Trophoblast cell (in vitro differentiated cells and primary cell): ENCODE data around the gene AHNAK.
"Not testable (repeated sequence)": the region's sequence is repeated elsewhere in the genome, so short reads cannot be mapped to it uniquely, and the experiment has no call there.

Source experiments
- DNase-seq, 2 donors: peaks; one replicate each; pipeline ENCODE4 v3.0.0-alpha.2; 2016
- H2AFZ ChIP-seq: 2 replicates; pipeline ENCODE4 v1.6.1; 2013; ENCODE audit warnings: low read length, moderate library complexity, mild to moderate bottlenecking; ENCODE audit not compliant: insufficient read depth, poor library complexity
- H2AK5ac ChIP-seq: 2 replicates; pipeline ENCODE4 v1.6.1; 2013; ENCODE audit warnings: mild to moderate bottlenecking, low read length
- H2BK120ac ChIP-seq: 2 replicates; pipeline ENCODE4 v1.6.1; 2013; ENCODE audit warnings: low read length, mild to moderate bottlenecking, moderate library complexity; ENCODE audit not compliant: insufficient read depth, poor library complexity
- H2BK12ac ChIP-seq: 2 replicates; pipeline ENCODE4 v1.6.1; 2013; ENCODE audit warnings: mild to moderate bottlenecking, low read length, moderate library complexity
- H2BK5ac ChIP-seq: 2 replicates; pipeline ENCODE4 v1.6.1; 2013; ENCODE audit warnings: low read length, low read depth, moderate library complexity, mild to moderate bottlenecking; ENCODE audit not compliant: poor library complexity
- H3K14ac ChIP-seq: 2 replicates; pipeline ENCODE4 v1.6.1; 2013; ENCODE audit warnings: mild to moderate bottlenecking, low read length
- H3K18ac ChIP-seq: 2 replicates; pipeline ENCODE4 v1.6.1; 2013; ENCODE audit warnings: mild to moderate bottlenecking, low read length
- H3K23ac ChIP-seq: 2 replicates; pipeline ENCODE4 v1.6.1; 2013; ENCODE audit warnings: low read length
- H3K27ac ChIP-seq: 2 replicates; pipeline ENCODE4 v1.5.1; 2013; ENCODE audit warnings: low read depth, mild to moderate bottlenecking, inconsistent platforms, low read length, moderate library complexity
- H3K27me3 ChIP-seq: 2 replicates; pipeline ENCODE4 v1.6.1; 2013; ENCODE audit warnings: inconsistent platforms, mild to moderate bottlenecking, low read length, moderate library complexity; ENCODE audit not compliant: insufficient read depth
- H3K36me3 ChIP-seq, 2 experiments: 1 replicate in 1 of 2; 2 replicates in 1 of 2; pipeline ENCODE4 v1.6.1; 2013; ENCODE audit warnings: low read length in 2 of 2, mild to moderate bottlenecking in 2 of 2, moderate library complexity in 1 of 2; ENCODE audit not compliant: insufficient read depth in 2 of 2, control insufficient read depth in 1 of 2
- H3K4ac ChIP-seq: 2 replicates; pipeline ENCODE4 v1.6.1; 2013; ENCODE audit warnings: low read depth, mild to moderate bottlenecking, low read length, moderate library complexity
- H3K4me1 ChIP-seq, 2 experiments: 1 replicate in 1 of 2; 2 replicates in 1 of 2; pipeline ENCODE4 v1.6.1; 2013; ENCODE audit warnings: low read length in 2 of 2, mild to moderate bottlenecking in 2 of 2, moderate library complexity in 1 of 2; ENCODE audit not compliant: insufficient read depth in 2 of 2, control insufficient read depth in 1 of 2
- H3K4me2 ChIP-seq: 2 replicates; pipeline ENCODE4 v1.6.1; 2013; ENCODE audit warnings: inconsistent platforms, mild to moderate bottlenecking, low read length, moderate library complexity
- H3K4me3 ChIP-seq: 2 replicates; pipeline ENCODE4 v1.5.1; 2013; ENCODE audit warnings: mild to moderate bottlenecking, low read depth, low read length, inconsistent platforms
- H3K79me1 ChIP-seq: one replicate; pipeline ENCODE4 v1.6.1; 2013; ENCODE audit warnings: low read length
- H3K79me2 ChIP-seq: 2 replicates; pipeline ENCODE4 v1.6.1; 2013; ENCODE audit warnings: low read length, mild to moderate bottlenecking; ENCODE audit not compliant: control insufficient read depth, insufficient read depth, poor library complexity
- H3K9ac ChIP-seq: 2 replicates; pipeline ENCODE4 v1.6.1; 2013; ENCODE audit warnings: mild to moderate bottlenecking, low read length
- H3K9me3 ChIP-seq: 2 replicates; pipeline ENCODE4 v1.6.1; 2013; ENCODE audit warnings: low read depth, mild to moderate bottlenecking, control low read depth, inconsistent platforms, low read length; ENCODE audit not compliant: insufficient read depth
- H4K12ac ChIP-seq: 2 replicates; pipeline ENCODE4 v1.6.1; 2013; ENCODE audit warnings: low read depth, mild to moderate bottlenecking, low read length, moderate library complexity
- H4K8ac ChIP-seq: 2 replicates; pipeline ENCODE4 v1.6.1; 2013; ENCODE audit warnings: low read depth, mild to moderate bottlenecking, low read length, moderate library complexity
- H4K91ac ChIP-seq: one replicate; pipeline ENCODE4 v1.6.1; 2013; ENCODE audit warnings: low read depth, mild to moderate bottlenecking, low read length, moderate library complexity
- WGBS: extraction: QIAGEN DNeasy Blood & Tissue Kit; methylation state at CpG from one replicate; pipeline ENCODE4 v1.1.7; 2013; ENCODE audit warnings: missing lambda C conversion rate; ENCODE audit not compliant: insufficient read length, insufficient coverage; ENCODE audit errors: extremely low coverage; 5-methylcytosine and 5-hydroxymethylcytosine counted together

The AHNAK gene

DNA sequence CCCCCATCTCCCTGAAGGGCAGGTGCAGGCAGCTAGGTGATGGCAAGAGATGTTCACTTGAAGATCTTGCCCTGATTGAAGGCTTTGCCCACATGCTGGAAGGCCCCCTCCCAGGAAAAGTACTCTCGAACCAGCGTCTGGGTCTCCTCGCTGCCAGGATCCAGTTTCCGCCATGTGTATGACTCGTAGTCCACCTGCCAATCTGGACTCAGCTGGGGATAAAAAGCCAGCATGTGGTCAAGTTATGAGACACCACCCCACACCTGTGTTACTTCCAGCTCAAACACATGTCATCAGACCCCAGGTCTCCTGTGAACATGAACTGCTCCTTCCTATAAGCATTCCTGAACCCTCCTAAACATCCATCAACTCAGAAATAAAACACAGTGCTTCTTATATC lies 13.0 kb upstream of the AHNAK start:
- H3K4me3 ChIP-seq, H2AK5ac ChIP-seq, H2BK120ac ChIP-seq, H3K14ac ChIP-seq, H2BK12ac ChIP-seq, H2AFZ ChIP-seq, H3K9ac ChIP-seq, H4K12ac ChIP-seq, H3K23ac ChIP-seq, H3K79me2 ChIP-seq, H3K18ac ChIP-seq, H3K4ac ChIP-seq, H3K4me2 ChIP-seq, H2BK5ac ChIP-seq, H3K27me3 ChIP-seq, H3K9me3 ChIP-seq, DNase-seq, H3K27ac ChIP-seq, H4K8ac ChIP-seq: not testable (repeated sequence)
- peaks cover 33 to 35% of the 10 kb centered on the region in 2 experiments for H3K4me1 ChIP-seq
- peak overlapping the region; percentile 33 for H4K91ac ChIP-seq
- peaks cover 13% of the 10 kb centered on the region for H3K79me1 ChIP-seq
- peaks cover 28 to 46% of the 10 kb centered on the region in 2 experiments for H3K36me3 ChIP-seq
- WGBS: no CpG with 5 or more reads among the region's 5 CpGs

DNA sequence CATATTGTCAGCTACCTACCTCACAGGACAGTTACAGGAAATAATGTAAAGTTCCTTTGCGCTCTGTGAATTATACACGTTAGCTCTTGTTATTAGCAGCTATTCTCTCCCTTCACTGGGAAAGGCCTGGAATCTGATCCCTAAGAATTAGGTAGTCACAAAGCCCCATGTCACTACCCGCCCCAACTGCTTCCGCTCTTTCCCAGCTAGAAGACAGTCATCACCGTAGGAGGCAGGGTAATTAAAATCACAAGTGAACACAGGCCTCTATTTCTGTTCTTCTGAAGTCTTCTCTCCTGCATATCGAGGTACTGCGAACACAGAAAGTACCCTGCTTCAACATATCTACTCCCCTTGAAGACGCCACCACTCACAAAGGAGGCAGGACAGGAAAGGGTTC lies 12.6 kb upstream of the AHNAK start:
- H2AFZ ChIP-seq: no peak overlapping the region
- H4K91ac ChIP-seq: no peak overlapping the region
- H3K4me1 ChIP-seq: peaks cover 37 to 38% of the 10 kb centered on the region in 2 experiments
- no peak overlapping the region for H3K9ac ChIP-seq
- H2BK12ac ChIP-seq: no peak overlapping the region
- no peaks in the 10 kb centered on the region for H3K79me2 ChIP-seq
- no peak overlapping the region for H2BK5ac ChIP-seq
- H3K14ac ChIP-seq: no peak overlapping the region
- no peak overlapping the region for H4K12ac ChIP-seq
- peak overlapping the region; percentile 16 for H3K27ac ChIP-seq
- H3K27me3 ChIP-seq: no peaks in the 10 kb centered on the region
- WGBS: no CpG with 5 or more reads among the region's 8 CpGs
- H3K4me2 ChIP-seq: no peak overlapping the region
- H3K79me1 ChIP-seq: peaks cover 13% of the 10 kb centered on the region
- H3K23ac ChIP-seq: no peak overlapping the region
- H3K4ac ChIP-seq: no peak overlapping the region
- H3K36me3 ChIP-seq: peaks cover 28 to 44% of the 10 kb centered on the region in 2 experiments
- DNase-seq: no peak
- peak overlapping the region; percentile 14 for H2BK120ac ChIP-seq
- no peak overlapping the region for H2AK5ac ChIP-seq
- no peaks in the 10 kb centered on the region for H3K9me3 ChIP-seq
- no peak overlapping the region for H3K4me3 ChIP-seq
- H4K8ac ChIP-seq: no peak overlapping the region
- H3K18ac ChIP-seq: no peak overlapping the region

DNA sequence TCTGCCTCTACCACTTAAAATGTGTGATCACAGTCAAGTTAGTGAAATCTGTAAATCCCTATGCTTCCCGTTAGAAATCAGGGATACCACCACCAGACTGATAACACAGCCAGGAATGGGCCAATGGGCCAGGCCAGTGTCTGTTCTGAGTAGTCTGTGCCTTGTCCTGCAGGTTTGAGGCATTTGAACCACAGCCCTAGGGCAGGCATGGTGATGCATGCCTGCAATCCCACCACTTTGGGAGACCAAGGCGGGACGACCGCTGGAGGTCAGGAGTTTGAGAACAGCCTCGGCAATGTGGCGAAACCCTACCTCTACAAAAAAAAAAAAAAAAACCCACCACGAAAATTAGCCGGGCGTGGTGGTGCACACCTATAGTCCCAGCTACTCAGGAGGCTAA lies 12.1 kb upstream of the AHNAK start:
- Histone ChIP-seq H3K36me3 (peaks cover 25 to 38% of the 10 kb centered on the region in 2 experiments), H3K14ac (no peak overlapping the region), H3K27ac (peak overlapping the region; percentile 16), H3K79me1 (peaks cover 16% of the 10 kb centered on the region), H3K27me3 (no peaks in the 10 kb centered on the region), H3K4me3 (no peak overlapping the region), H4K8ac (no peak overlapping the region), H2BK12ac (no peak overlapping the region), H3K9me3 (no peaks in the 10 kb centered on the region), H2AFZ (no peak overlapping the region), H4K91ac (no peak overlapping the region), H3K4me2 (no peak overlapping the region), H3K79me2 (no peaks in the 10 kb centered on the region), H2BK5ac (no peak overlapping the region), H3K9ac (no peak overlapping the region), H3K4ac (no peak overlapping the region), H3K4me1 (peaks cover 42% of the 10 kb centered on the region in 2 experiments), H4K12ac (no peak overlapping the region), H2BK120ac (no peak overlapping the region), H3K23ac (no peak overlapping the region), H3K18ac (no peak overlapping the region), H2AK5ac (no peak overlapping the region)
- DNase-seq: peak; percentile 85 to 94
- no CpG with 5 or more reads among the region's 9 CpGs for WGBS

DNA sequence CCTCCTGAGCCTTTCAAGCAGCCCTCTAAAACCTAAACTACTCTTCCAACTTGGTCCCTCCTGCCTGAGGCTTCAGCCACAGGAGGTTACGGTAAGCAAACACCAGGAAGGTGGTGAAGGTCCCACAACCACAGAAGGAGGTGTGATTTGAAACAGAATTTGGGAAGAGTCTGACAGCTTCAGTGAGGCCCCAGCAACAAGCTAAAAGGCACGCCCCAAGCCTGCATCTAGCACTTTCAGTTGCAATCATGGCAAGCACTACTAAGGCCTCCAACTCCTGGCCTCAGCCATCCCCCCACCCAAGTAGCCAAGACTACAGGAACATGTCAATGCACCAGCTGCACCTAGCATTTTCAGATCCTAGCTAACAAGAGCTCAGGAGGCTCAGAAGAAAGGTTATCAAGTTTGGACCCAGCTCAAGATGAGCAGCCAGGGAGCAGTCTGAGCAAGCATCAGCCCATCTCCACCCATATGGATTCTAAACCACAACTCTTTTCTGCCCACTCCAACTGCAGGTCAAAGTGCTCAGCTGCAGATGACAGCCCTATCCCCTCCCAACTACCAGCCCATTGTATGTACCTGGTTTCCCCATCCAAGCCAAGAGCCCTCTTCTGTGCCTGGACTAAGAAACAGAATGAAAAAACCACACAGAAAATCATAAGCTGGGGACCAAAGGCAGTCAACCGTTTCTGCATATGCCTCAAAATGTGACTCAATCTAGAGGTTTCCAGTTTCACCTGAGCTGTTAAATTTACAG lies 10.4 kb upstream of the AHNAK start:
- peak overlapping the region; percentile 8 for H2BK12ac ChIP-seq
- no peak overlapping the region for H3K4me3 ChIP-seq
- no CpG with 5 or more reads among the region's 3 CpGs for WGBS
- no peak overlapping the region for H3K18ac ChIP-seq
- H2BK120ac ChIP-seq: no peak overlapping the region
- no peak overlapping the region for H4K8ac ChIP-seq
- peaks cover 24% of the 10 kb centered on the region for H3K79me1 ChIP-seq
- H3K9me3 ChIP-seq: no peaks in the 10 kb centered on the region
- H4K91ac ChIP-seq: peak overlapping the region; percentile 0
- H2AK5ac ChIP-seq: no peak overlapping the region
- no peak overlapping the region for H4K12ac ChIP-seq
- H3K4me1 ChIP-seq: peaks cover 52 to 53% of the 10 kb centered on the region in 2 experiments
- H3K27ac ChIP-seq: peak overlapping the region; percentile 79
- H3K9ac ChIP-seq: no peak overlapping the region
- no peak overlapping the region for H3K4me2 ChIP-seq
- H3K27me3 ChIP-seq: no peaks in the 10 kb centered on the region
- H3K14ac ChIP-seq: no peak overlapping the region
- no peak for DNase-seq
- no peak overlapping the region for H3K4ac ChIP-seq
- H2BK5ac ChIP-seq: peak overlapping the region; percentile 23
- H3K23ac ChIP-seq: no peak overlapping the region
- H3K36me3 ChIP-seq: peaks cover 19 to 27% of the 10 kb centered on the region in 2 experiments
- H2AFZ ChIP-seq: no peak overlapping the region
- H3K79me2 ChIP-seq: peaks cover 2% of the 10 kb centered on the region
